Stimulated activated CD4-positive, alpha-beta T cell treated with anti-CD3 and anti-CD28 coated beads, TNF-alpha, amount 100 ng/mL, for 24 hours (primary cell): ENCODE data around the gene MID1IP1.

ENCODE experiments used
- DNase-seq, 3 experiments: peaks; one replicate each; pipeline ENCODE4 v3.0.0-alpha.2; 2020; ENCODE audit warnings: low read depth in 3 of 3

The MID1IP1 gene

GRCh38 chrX:38816155-38816554 lies 14.9 kb downstream of the MID1IP1 start:
- no peak for DNase-seq

- DNase-seq, result no peak
These were observed 15.9 kb downstream of the MID1IP1 start for GRCh38 chrX:38817004-38817703.

GRCh38 chrX:38819163-38819562 lies 17.9 kb downstream of the MID1IP1 start:
- DNase-seq, result no peak

- no peak for DNase-seq
These were observed 18.4 kb downstream of the MID1IP1 start for GRCh38 chrX:38819709-38820108.

GRCh38 chrX:38820751-38821150 lies 19.5 kb downstream of the MID1IP1 start:
- no peak for DNase-seq

GRCh38 chrX:38824176-38824575 lies 22.9 kb downstream of the MID1IP1 start:
- no peak for DNase-seq

- DNase-seq, result no peak
These were observed 30.7 kb downstream of the MID1IP1 start for GRCh38 chrX:38831949-38832348.

GRCh38 chrX:38837389-38837788 lies 36.1 kb downstream of the MID1IP1 start:
- no peak for DNase-seq

- no peak for DNase-seq
These were observed 38.0 kb downstream of the MID1IP1 start for GRCh38 chrX:38839277-38839676.

GRCh38 chrX:38839944-38840343 lies 38.7 kb downstream of the MID1IP1 start:
- DNase-seq, result no peak

- DNase-seq, result no peak
These were observed 40.5 kb downstream of the MID1IP1 start for GRCh38 chrX:38841750-38842149.

GRCh38 chrX:38845426-38845825 lies 44.2 kb downstream of the MID1IP1 start:
- DNase-seq, result no peak

- DNase-seq, result no peak
These were observed 46.1 kb downstream of the MID1IP1 start for GRCh38 chrX:38847206-38847902.

- DNase-seq, result no peak
These were observed 46.6 kb downstream of the MID1IP1 start for GRCh38 chrX:38847903-38848230.

GRCh38 chrX:38848671-38849455 lies 47.6 kb downstream of the MID1IP1 start:
- no peak for DNase-seq

GRCh38 chrX:38850807-38851544 lies 49.7 kb downstream of the MID1IP1 start:
- no peak for DNase-seq

- DNase-seq, result no peak
These were observed 53.0 kb downstream of the MID1IP1 start for GRCh38 chrX:38854305-38854704.
